T47D (cell line): ENCODE measurements around the gene TXNIP.

Experiments used
- DNase-seq, 2 experiments: peaks; one replicate each; pipeline versions ENCODE4 v3.0.0 to v3.0.0-alpha.2; 2011 to 2012; ENCODE audit warnings: low read depth in 1 of 2, low spot score in 1 of 2
- JUND ChIP-seq: IDR thresholded peaks from 2 replicates; pipeline ENCODE4 v1.6.1; 2012; ENCODE audit warnings: low read depth
- in situ Hi-C: cut with HindIII; loops from 2 replicates; pipeline ENCODE4 v1.10.0; 2016; ENCODE audit warnings: low sequenced_read_pairs, low pct_unique_long_range_greater_than_20kb

TXNIP gene

GRCh38 chr1:145951526-145951925 is 44.9 kb downstream of the TXNIP start:
- no peak for TF ChIP-seq JUND
- in situ Hi-C loops = no loop called here

DNA sequence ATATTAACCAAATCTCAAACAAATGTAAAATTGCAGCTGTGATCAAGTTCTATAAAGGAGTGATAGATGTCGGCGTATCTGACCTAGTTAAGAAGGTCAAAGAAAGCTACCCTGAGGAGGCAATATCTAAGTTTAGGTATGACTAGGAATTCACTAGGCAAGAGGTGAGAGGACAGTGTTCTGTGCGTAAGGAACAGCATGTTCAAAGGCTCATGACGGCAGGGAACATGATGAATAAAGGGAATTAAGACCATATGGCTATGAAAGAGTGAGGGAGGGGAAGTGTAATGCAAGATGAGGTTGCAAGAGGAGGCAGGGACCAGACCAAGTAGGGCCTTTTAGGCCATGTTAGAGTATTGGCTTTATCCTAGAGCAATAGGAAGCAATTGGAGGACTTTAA is 47.2 kb downstream of the TXNIP start:
- in situ Hi-C loops = no loop called here
- no peak for DNase-seq
- no peak for TF ChIP-seq JUND

More at GRCh38 chr1:145951526-145951925, 44.9 kb downstream of the TXNIP start:
- DNase-seq = no peak

DNA sequence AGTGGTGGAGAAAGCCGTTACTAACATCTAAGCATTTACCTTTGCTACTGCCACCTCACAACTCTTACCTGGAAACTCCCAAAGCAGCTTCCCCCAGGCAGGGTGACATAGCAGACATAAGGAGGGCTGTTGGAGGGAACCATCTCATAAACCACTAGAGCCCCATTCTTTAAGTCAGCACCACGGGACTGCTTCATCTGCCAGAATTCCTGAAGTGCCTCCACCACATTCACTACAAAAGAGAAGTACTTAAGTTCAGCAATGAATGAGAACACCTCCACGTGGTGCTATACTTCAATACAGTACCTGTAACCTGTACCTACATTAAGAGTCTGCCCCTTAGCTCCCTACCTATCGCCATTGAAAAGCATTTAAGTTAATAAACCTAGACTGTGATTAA is 48.8 kb downstream of the TXNIP start:
- no peak for TF ChIP-seq JUND
- no peak for DNase-seq

GRCh38 chr1:145946477-145946986 is 49.8 kb downstream of the TXNIP start:
- DNase-seq = no peak

More for the DNA sequence above, 48.8 kb downstream of the TXNIP start:
- in situ Hi-C loops = no loop called here

GRCh38 chr1:145944532-145944931 is 51.8 kb downstream of the TXNIP start:
- no peak for DNase-seq
- TF ChIP-seq JUND = no peak
- in situ Hi-C loops = no loop called here

More at GRCh38 chr1:145946477-145946986, 49.8 kb downstream of the TXNIP start:
- TF ChIP-seq JUND = no peak
- in situ Hi-C loops = no loop called here

DNA sequence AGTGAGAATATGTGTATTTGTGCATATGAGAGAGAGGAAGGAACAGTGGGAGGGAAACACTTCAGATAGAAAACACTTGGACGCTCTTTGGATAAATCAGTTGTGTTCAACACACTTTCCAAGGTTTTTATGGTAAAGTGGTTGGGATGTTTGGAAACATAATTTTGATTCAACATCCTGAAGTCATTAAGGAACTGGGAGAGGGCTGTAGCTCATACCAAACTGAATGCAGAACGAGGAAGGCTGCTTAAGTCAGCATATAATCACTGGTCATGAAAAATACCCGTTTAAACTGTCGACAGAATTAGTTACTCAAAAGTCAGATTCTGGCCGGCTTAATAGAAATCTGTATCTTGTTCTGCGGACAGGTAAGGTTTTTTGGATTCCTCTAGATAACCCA is 53.5 kb downstream of the TXNIP start:
- no peak for DNase-seq
- TF ChIP-seq JUND = no peak
- in situ Hi-C loops = no loop called here
